GM12878 (cell line): ENCODE results near the gene OSBPL3. TPM values are rescaled to one million over a fixed set of nuclear protein-coding genes. Genes with fewer than 3 reads are reported as not detected.

ENCODE experiments used
- ATF3 ChIP-seq: IDR thresholded peaks from 2 replicates; pipeline ENCODE4 v1.6.1; 2011; ENCODE audit warnings: low read depth, mild to moderate bottlenecking, low read length, moderate library complexity, borderline replicate concordance; ENCODE audit errors: extremely low read depth
- BMI1 ChIP-seq: fragments of 450-650 bp; IDR thresholded peaks from 2 replicates; pipeline ENCODE4 v1.6.1; 2016; ENCODE audit warnings: mild to moderate bottlenecking, moderate library complexity, borderline replicate concordance
- CEBPZ ChIP-seq: fragments of 150-350 bp; IDR thresholded peaks from 2 replicates; pipeline ENCODE4 v1.6.1; 2016; ENCODE audit warnings: low read depth, low read length
- CHD1 ChIP-seq: IDR thresholded peaks from 2 replicates; pipeline ENCODE4 v1.6.1; 2012; ENCODE audit warnings: low read depth, low read length, improper control_type of control experiment
- E4F1 ChIP-seq: fragments of 450-650 bp; IDR thresholded peaks from 2 replicates; pipeline ENCODE4 v1.6.1; 2018; ENCODE audit warnings: borderline replicate concordance, mild to moderate bottlenecking; ENCODE audit not compliant: partially characterized antibody
- EZH2 ChIP-seq: IDR thresholded peaks from 2 replicates; pipeline ENCODE4 v1.6.1; 2012; ENCODE audit warnings: low read depth, mild to moderate bottlenecking, control low read depth, inconsistent platforms, low read length, borderline replicate concordance; ENCODE audit not compliant: control insufficient read depth
- GATAD2B ChIP-seq: fragments of 450-650 bp; conservative IDR thresholded peaks from 2 replicates; pipeline ENCODE4 v1.6.1; 2017; ENCODE audit warnings: low read depth, mild to moderate bottlenecking, moderate library complexity
- IKZF2 ChIP-seq, 2 experiments: fragments of 450-650 bp; IDR thresholded peaks; 2 replicates each; pipeline ENCODE4 v1.6.1; 2017; ENCODE audit warnings: mild to moderate bottlenecking in 2 of 2, moderate library complexity in 2 of 2
- KAT2A ChIP-seq: conservative IDR thresholded peaks from 2 replicates; pipeline ENCODE4 v1.6.1; 2011; ENCODE audit warnings: low read depth, low read length; ENCODE audit not compliant: control insufficient read depth
- KLF5 ChIP-seq: fragments of 450-650 bp; IDR thresholded peaks from 2 replicates; pipeline ENCODE4 v1.6.1; 2014; ENCODE audit warnings: mild to moderate bottlenecking; ENCODE audit not compliant: partially characterized antibody
- MTA3 ChIP-seq: IDR thresholded peaks from 2 replicates; pipeline ENCODE4 v1.6.1; 2012; ENCODE audit warnings: low read length, inconsistent platforms, borderline replicate concordance
- MYC ChIP-seq: IDR thresholded peaks from 2 replicates; pipeline ENCODE4 v1.6.1; 2011; ENCODE audit warnings: mild to moderate bottlenecking, low read length, moderate library complexity, inconsistent platforms; ENCODE audit not compliant: insufficient read depth, insufficient replicate concordance, insufficient read length, severe bottlenecking
- NBN ChIP-seq: fragments of 450-650 bp; IDR thresholded peaks from 2 replicates; pipeline ENCODE4 v1.6.1; 2016
- PAX5 ChIP-seq: IDR thresholded peaks from 2 replicates; pipeline ENCODE4 v1.6.1; 2011; ENCODE audit warnings: low read depth, low read length, borderline replicate concordance
- POLR2AphosphoS2 ChIP-seq: IDR thresholded peaks from 2 replicates; pipeline ENCODE4 v1.6.1; 2011; ENCODE audit warnings: low read depth, mild to moderate bottlenecking, low read length, improper control_type of control experiment, moderate library complexity
- RAD21 ChIP-seq: IDR thresholded peaks from 2 replicates; pipeline ENCODE4 v1.6.1; 2011; ENCODE audit warnings: mild to moderate bottlenecking, low read depth, low read length, moderate library complexity; ENCODE audit not compliant: insufficient read depth
- SMARCA5 ChIP-seq: fragments of 450-650 bp; IDR thresholded peaks from 2 replicates; pipeline ENCODE4 v1.6.1; 2017; ENCODE audit warnings: mild to moderate bottlenecking
- SREBF2 ChIP-seq: IDR thresholded peaks from 2 replicates; pipeline ENCODE4 v1.6.1; 2012; ENCODE audit warnings: mild to moderate bottlenecking, low read length
- ZBTB33 ChIP-seq: fragments of 450-650 bp; IDR thresholded peaks from 2 replicates; pipeline ENCODE4 v1.6.1; 2017; ENCODE audit warnings: mild to moderate bottlenecking
- ZNF274 ChIP-seq: IDR thresholded peaks from one replicate; pipeline ENCODE4 v1.8.0; 2011; ENCODE audit not compliant: insufficient read length, insufficient read depth
- polyA plus RNA-seq, 11 experiments: library from polyadenylated mRNA; depleted of rRNA in 4 of 11; unstranded in 6 of 11; stranded (reverse) in 5 of 11; fragments of >200 nt; fragmentation: Nextera tagmentation in 4 of 11; fragmentation: Illumina TruSeq in 1 of 11; extraction: Ambion mirVana in 4 of 11; extraction: Trizol in 1 of 11; gene quantifications; 1 replicate in 1 of 11; 2 replicates in 10 of 11; pipeline versions ENCODE4 v1.2.1 to v1.2.3, GENCODE V29; 2011 to 2016; ENCODE audit warnings: inconsistent platforms in 2 of 11, missing spikeins in 2 of 11, low read depth in 1 of 11
- total RNA-seq, 4 experiments: library from RNA; depleted of rRNA in 3 of 4; stranded (reverse); fragments of >200 nt in 3 of 4; fragmentation: Illumina TruSeq in 1 of 4; extraction: Trizol in 1 of 4; gene quantifications; 2 replicates each; pipeline versions ENCODE4 v1.2.1 to v1.2.3, GENCODE V29; 2013 to 2021

OSBPL3 gene
- total and polyA plus RNA-seq, 10 of the 15 experiments (the other 5 are each of a cell fraction or from before 2014, with no cell fraction given) = 6.1 to 46.6 (median 27.0) TPM

GRCh38 chr7:24896031-24896501, 83.9 kb downstream of the OSBPL3 start (continued):
- TF ChIP-seq BMI1 (no peak), ATF3 (no peak), GATAD2B (no peak), POLR2AphosphoS2 (no peak), KAT2A (no peak), CEBPZ (no peak), CHD1 (no peak), MYC (no peak), ZNF274 (no peak), IKZF2 (IDR thresholded peaks at IDR 0.05) (peak in 1 of 2 experiments; percentile 32; a peak in 1 of 4 replicates), ZBTB33 (no peak), E4F1 (no peak), NBN (no peak), SREBF2 (no peak), PAX5 (no peak), KLF5 (no peak), SMARCA5 (no peak), MTA3 (no peak), EZH2 (no peak), RAD21 (peak; percentile 40; the same call in 1 of the 2 replicates)
